Spleen (tissue), 11 donors: Measurements from ENCODE around the gene CCPG1. TPM values are rescaled to one million over a fixed set of nuclear protein-coding genes. Genes with fewer than 3 reads are reported as not detected.

ENCODE experiments used
- DNase-seq: peaks from one replicate; pipeline ENCODE4 v3.0.0-alpha.2; 2020
- H3K27ac ChIP-seq, 8 donors: fragments of 200-600 bp; sonication (generic) in 7 of 8; 1 replicate in 4 of 8; 2 replicates in 4 of 8; pipeline versions ENCODE4 v1.5.0 to v1.8.0; 2016 to 2021; ENCODE audit warnings: inconsistent platforms in 4 of 8, mild to moderate bottlenecking in 4 of 8, moderate library complexity in 1 of 8
- H3K27me3 ChIP-seq, 7 donors: fragments of 200-600 bp; sonication (generic) in 6 of 7; replicated peaks in 1 of 7; 1 replicate in 4 of 7; 2 replicates in 3 of 7; pipeline versions ENCODE4 v1.5.0 to v1.8.0; 2016 to 2021; ENCODE audit warnings: inconsistent platforms in 3 of 7, mild to moderate bottlenecking in 1 of 7
- H3K36me3 ChIP-seq, 6 donors: fragments of 200-600 bp; sonication (generic) in 5 of 6; 1 replicate in 4 of 6; 2 replicates in 2 of 6; pipeline versions ENCODE4 v1.5.0 to v1.8.0; 2016 to 2021; ENCODE audit warnings: inconsistent platforms in 2 of 6
- H3K4me1 ChIP-seq, 6 donors: fragments of 200-600 bp; sonication (generic) in 5 of 6; 1 replicate in 3 of 6; 2 replicates in 3 of 6; pipeline versions ENCODE4 v1.5.0 to v1.8.0; 2016 to 2021; ENCODE audit warnings: inconsistent platforms in 3 of 6
- H3K4me3 ChIP-seq, 8 donors: fragments of 200-600 bp; sonication (generic) in 7 of 8; 1 replicate in 4 of 8; 2 replicates in 4 of 8; pipeline versions ENCODE4 v1.5.0 to v1.8.0; 2016 to 2021; ENCODE audit warnings: inconsistent platforms in 4 of 8, mild to moderate bottlenecking in 4 of 8, moderate library complexity in 2 of 8
- H3K9me3 ChIP-seq, 8 donors: fragments of 200-600 bp; sonication (generic) in 7 of 8; 1 replicate in 4 of 8; 2 replicates in 4 of 8; pipeline versions ENCODE4 v1.5.0 to v1.8.0; 2016 to 2021; ENCODE audit warnings: inconsistent platforms in 4 of 8
- CTCF ChIP-seq, 11 experiments: fragments of 200-600 bp in 7 of 11; fragments of 450-650 bp in 4 of 11; sonication (generic) in 4 of 11; IDR thresholded peaks in 8 of 11; conservative IDR thresholded peaks in 3 of 11; 1 replicate in 7 of 11; 2 replicates in 4 of 11; pipeline versions ENCODE4 v1.4.0 to v1.8.0; 2016 to 2021; ENCODE audit warnings: antibody characterized with exemption in 11 of 11, inconsistent platforms in 4 of 11, mild to moderate bottlenecking in 1 of 11
- POLR2A ChIP-seq, 3 donors: fragments of 450-650 bp; IDR thresholded peaks; one replicate each; pipeline ENCODE4 v1.5.1; 2017; ENCODE audit warnings: antibody characterized with exemption in 3 of 3, mild to moderate bottlenecking in 1 of 3
- POLR2AphosphoS5 ChIP-seq, 3 donors: sonication (generic); formaldehyde crosslinking; IDR thresholded peaks; one replicate each; pipeline ENCODE4 v1.5.1; 2017; ENCODE audit warnings: antibody characterized with exemption in 3 of 3
- WGBS, 5 donors: extraction: QIAGEN DNeasy Blood & Tissue Kit in 3 of 5; methylation state at CpG; one replicate each; pipeline versions ENCODE4 v1.1.5 to v1.1.7; 2013 to 2018; 5-methylcytosine and 5-hydroxymethylcytosine counted together
- intact Hi-C: fragments of 100-400 bp; cut with DNase I; formaldehyde crosslinking; loops from one replicate; pipeline ENCODE4 v1.15.0; 2023; ENCODE audit warnings: low total_unique reads
- microRNA-seq, 3 donors: library from miRNA; unstranded; fragments of <30 nt; microRNA quantifications; one replicate each; pipeline versions ENCODE4 to v1.1.0, GENCODE V29; 2019 to 2020
- polyA plus RNA-seq, 3 donors: library from polyadenylated mRNA; stranded (reverse); fragments of 200-250 nt; gene quantifications; one replicate each; pipeline ENCODE4 v1.2.1, GENCODE V29; 2013
- total RNA-seq, 7 donors: library from RNA; depleted of rRNA in 3 of 7; stranded (reverse); fragments of >200 nt in 3 of 7; fragmentation: NEBNext Ultra II Directional in 4 of 7; extraction: Animal tissue kit (Norgen Biotek cat#: 25700) in 4 of 7; gene quantifications; one replicate each; pipeline versions ENCODE4 v1.1.0 to v1.2.1, GENCODE V29; 2016 to 2021
- donor health status: healthy with polysubstance abuse.
- donor health status: DM: no; HTN: no; CAD: no; lungs with moderate emphysema.
- donor health status: DM: no; HTN: no; CAD: no.
- donor health status: Bipolar disorder and iron deficiency.
- donor health status: healthy.
- donor health status: DM: no; HTN: no; CAD: no.
- donor health status: DM: yes; HTN: yes; CAD: no.

The CCPG1 gene
- total and polyA plus RNA-seq, 10 donors: 9.5 to 103 (median 65.0) TPM

GRCh38 chr15:55318588-55319494 lies 89.3 kb downstream of the CCPG1 start, which contains the start of the genes PIGB and PIGBOS1:
PIGB (plus strand) TSS chr15:55319222; CDS start chr15:55319251, 29 bp downstream.
PIGBOS1 (minus strand) TSS chr15:55319123; CDS start chr15:55317792, 1,331 bp downstream.
- Histone ChIP-seq H3K4me3 (peak within 1 kb of the TSS; percentile 53 to 87 (median 66)), H3K9me3 (no peaks in the 10 kb centered on the region), H3K36me3 (peaks cover 0 to 14% (median under 1%) of the 10 kb centered on the region in 6 donors), H3K27ac (peak within 1 kb of the TSS; percentile 94 to 98 (median 96)), H3K4me1 (peaks cover 29 to 92% (median 69%) of the 10 kb centered on the region in 6 donors), H3K27me3 (no peaks in the 10 kb centered on the region)
- peak; percentile 96 for DNase-seq
- intact Hi-C loops: loop anchor here (10.0 kb wide), 1 partner anchor 86 kb away; the partner anchor contains the start of genes CCPG1 and PIERCE2
- 0 to 1% (median 0%) methylated on average over 49 of the region's 49 CpGs for WGBS, 5 donors
- peak in 4 of 11 experiments; percentile 22 to 44 (median 38) for TF ChIP-seq CTCF (IDR thresholded peaks at IDR 0.05 in 8 of 11, conservative IDR thresholded peaks at IDR 0.05 in 3 of 11)
- TF ChIP-seq POLR2A (IDR thresholded peaks at IDR 0.05): peak in 2 of 3 donors; percentile 20 to 55
- TF ChIP-seq POLR2AphosphoS5 (IDR thresholded peaks at IDR 0.05): peak; percentile 93 to 95 (median 94)

Small RNA genes lying within 50 kb of the gene (microRNA-seq; reads per million reads assigned to microRNA genes)
- 70.1 to 126 (median 108) reads per million in 3 donors for gene MIR628

Other genes with a start within 250 kb of the CCPG1 start
- 10 to 100 TPM; 43.7 to 58.9 (median 54.5) TPM for gene RSL24D1, start 211.4 kb downstream of the CCPG1 start, total RNA-seq
- 100 to 1,000 TPM in 1 of 3 donors, 10 to 100 TPM in 2; 72.8 to 103 (median 78.8) TPM for gene RSL24D1, start 211.4 kb downstream of the CCPG1 start, polyA plus RNA-seq
- 10 to 100 TPM; 21.4 to 72.0 (median 44.5) TPM for gene RAB27A, start 118.5 kb downstream of the CCPG1 start, total RNA-seq
- 10 to 100 TPM in 2 of 3 donors, 1 to 10 TPM in 1; 9.4 to 15.1 (median 11.4) TPM for gene RAB27A, start 118.5 kb downstream of the CCPG1 start, polyA plus RNA-seq
- 10 to 100 TPM in 6 of 7 donors, 1 to 10 TPM in 1; 8.9 to 28.4 (median 15.1) TPM for gene PIGBOS1, start 89.2 kb downstream of the CCPG1 start, total RNA-seq
- 10 to 100 TPM; 24.3 to 32.9 (median 26.4) TPM for gene PIGBOS1, start 89.2 kb downstream of the CCPG1 start, polyA plus RNA-seq
- gene PIGB, start 89.1 kb downstream of the CCPG1 start, total RNA-seq: 10 to 100 TPM; 13.5 to 26.7 (median 24.1) TPM
- 10 to 100 TPM; 21.3 to 37.5 (median 22.3) TPM for gene PIGB, start 89.1 kb downstream of the CCPG1 start, polyA plus RNA-seq
- 1 to 10 TPM in 2 of 7 donors, under 1 TPM in 1, not detected in 4; 0.97 to 1.4 (median 1.1) TPM for gene PIERCE2, start 136 bp upstream of the CCPG1 start, total RNA-seq
- 1 to 10 TPM; 1.6 to 2.5 (median 1.8) TPM for gene PIERCE2, start 136 bp upstream of the CCPG1 start, polyA plus RNA-seq
- gene DNAAF4, start 99.9 kb upstream of the CCPG1 start, total RNA-seq: 1 to 10 TPM in 3 of 7 donors, under 1 TPM in 2, not detected in 2; 0.17 to 3.3 (median 1.4) TPM
- 1 to 10 TPM in 2 of 3 donors, under 1 TPM in 1; 0.85 to 1.3 (median 1.1) TPM for gene DNAAF4, start 99.9 kb upstream of the CCPG1 start, polyA plus RNA-seq
- 1 to 10 TPM in 5 of 7 donors, under 1 TPM in 2; 0.77 to 1.5 (median 1.1) TPM for gene PYGO1, start 180.0 kb upstream of the CCPG1 start, total RNA-seq
- under 1 TPM; 0.11 to 0.32 (median 0.22) TPM for gene PYGO1, start 180.0 kb upstream of the CCPG1 start, polyA plus RNA-seq